H54 (cell line): Measurements from ENCODE around the gene TRIM45.

Experiments
- DNase-seq: peaks from one replicate; pipeline ENCODE4 v3.0.0; 2011; ENCODE audit warnings: low spot score, mixed read lengths; ENCODE audit not compliant: insufficient read length
- FAIRE-seq: peaks from 3 replicates; lab custom pipeline; 2011; peaks lifted over from hg19 to GRCh38; lab: Jason Lieb, UNC
- POLR2A ChIP-seq: IDR thresholded peaks from 2 replicates; pipeline ENCODE4 v1.6.1; 2011; ENCODE audit warnings: low read depth, mild to moderate bottlenecking, low read length

TRIM45 gene

GRCh38 chr1:117070124-117070523 lies 51.4 kb downstream of the TRIM45 start:
- no peak for DNase-seq
- no peak for TF ChIP-seq POLR2A
- no peak for FAIRE-seq

GRCh38 chr1:117069220-117069844 lies 52.2 kb downstream of the TRIM45 start:
- DNase-seq (no peak), FAIRE-seq (no peak)
- TF ChIP-seq POLR2A: no peak

- FAIRE-seq (no peak), DNase-seq (no peak)
- TF ChIP-seq POLR2A: no peak
Measured at GRCh38 chr1:117068580-117068979, 53.0 kb downstream of the TRIM45 start.

- DNase-seq: peak; percentile 23
- TF ChIP-seq POLR2A: no peak
- FAIRE-seq: peak; percentile 89
Measured at GRCh38 chr1:117067533-117068370, 53.8 kb downstream of the TRIM45 start.

GRCh38 chr1:117066367-117066766 lies 55.2 kb downstream of the TRIM45 start:
- no peak for DNase-seq
- no peak for FAIRE-seq
- no peak for TF ChIP-seq POLR2A

- DNase-seq: peak; percentile 44
- TF ChIP-seq POLR2A: no peak
- peak; percentile 84 for FAIRE-seq
Measured at GRCh38 chr1:117061986-117062415, 59.5 kb downstream of the TRIM45 start.
